Chondrocyte (in vitro differentiated cells): ENCODE measurements around the gene SLC22A4. TPM values are rescaled to one million over a fixed set of nuclear protein-coding genes. Genes with fewer than 3 reads are reported as not detected.

Experiments
- DNase-seq: peaks from one replicate; pipeline ENCODE4 v3.0.0; 2021; ENCODE audit warnings: mixed read lengths, low spot score
- H3K27ac Mint-ChIP-seq: one replicate; pipeline ENCODE4 v1.8.0; 2021; ENCODE audit warnings: mild to moderate bottlenecking, moderate library complexity, mixed read lengths; ENCODE audit not compliant: unreplicated experiment
- H3K27me3 Mint-ChIP-seq: 2 replicates; pipeline ENCODE4 v1.8.0; 2021; ENCODE audit warnings: low read depth, mixed read lengths
- H3K36me3 Mint-ChIP-seq: 2 replicates; pipeline ENCODE4 v1.8.0; 2021; ENCODE audit warnings: low read depth, mixed read lengths
- H3K4me1 Mint-ChIP-seq: 2 replicates; pipeline ENCODE4 v1.8.0; 2021; ENCODE audit warnings: low read depth, mild to moderate bottlenecking, mixed read lengths
- H3K4me3 Mint-ChIP-seq: one replicate; pipeline ENCODE4 v1.8.0; 2021; ENCODE audit warnings: mild to moderate bottlenecking, moderate library complexity, mixed read lengths; ENCODE audit not compliant: unreplicated experiment
- H3K9me3 Mint-ChIP-seq: 2 replicates; pipeline ENCODE4 v1.8.0; 2021; ENCODE audit warnings: low read depth, mixed read lengths
- total RNA-seq: library from RNA; stranded (reverse); gene quantifications from 3 replicates; pipeline ENCODE4 v1.2.1, GENCODE V29; 2021
- TF ChIP-seq, protein P1 (sequence below): fragments of 200-600 bp; sonication (generic); IDR thresholded peaks from 2 replicates; pipeline ENCODE4 v1.5.0; 2021; ENCODE audit warnings: antibody characterized with exemption, mild to moderate bottlenecking, moderate library complexity

SLC22A4 gene
- total RNA-seq, 1 donor from 2014 or later: 4.2 TPM

DNA sequence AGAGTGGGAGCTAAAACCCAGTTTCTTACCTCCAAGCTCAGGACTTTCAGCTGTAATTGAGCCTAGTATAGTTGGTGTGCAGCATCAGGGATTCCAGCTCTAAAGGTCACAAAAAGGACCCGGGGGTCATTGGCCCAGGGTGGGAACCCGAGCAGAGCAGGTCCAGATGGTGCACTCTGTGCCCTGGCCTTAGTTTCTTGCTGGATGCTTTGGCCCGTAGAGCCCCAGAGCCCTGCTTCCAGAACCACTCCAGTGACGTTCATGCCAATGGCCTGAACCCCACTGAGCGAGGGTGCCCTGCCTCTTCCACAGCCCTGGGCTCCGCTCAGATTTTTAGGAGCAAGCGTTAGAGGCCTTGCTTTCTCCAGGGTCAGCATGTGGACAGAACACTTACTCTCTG lies 83.5 kb downstream of the SLC22A4 start:
- TF ChIP-seq, protein P1, sequence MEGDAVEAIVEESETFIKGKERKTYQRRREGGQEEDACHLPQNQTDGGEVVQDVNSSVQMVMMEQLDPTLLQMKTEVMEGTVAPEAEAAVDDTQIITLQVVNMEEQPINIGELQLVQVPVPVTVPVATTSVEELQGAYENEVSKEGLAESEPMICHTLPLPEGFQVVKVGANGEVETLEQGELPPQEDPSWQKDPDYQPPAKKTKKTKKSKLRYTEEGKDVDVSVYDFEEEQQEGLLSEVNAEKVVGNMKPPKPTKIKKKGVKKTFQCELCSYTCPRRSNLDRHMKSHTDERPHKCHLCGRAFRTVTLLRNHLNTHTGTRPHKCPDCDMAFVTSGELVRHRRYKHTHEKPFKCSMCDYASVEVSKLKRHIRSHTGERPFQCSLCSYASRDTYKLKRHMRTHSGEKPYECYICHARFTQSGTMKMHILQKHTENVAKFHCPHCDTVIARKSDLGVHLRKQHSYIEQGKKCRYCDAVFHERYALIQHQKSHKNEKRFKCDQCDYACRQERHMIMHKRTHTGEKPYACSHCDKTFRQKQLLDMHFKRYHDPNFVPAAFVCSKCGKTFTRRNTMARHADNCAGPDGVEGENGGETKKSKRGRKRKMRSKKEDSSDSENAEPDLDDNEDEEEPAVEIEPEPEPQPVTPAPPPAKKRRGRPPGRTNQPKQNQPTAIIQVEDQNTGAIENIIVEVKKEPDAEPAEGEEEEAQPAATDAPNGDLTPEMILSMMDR: no peak
- no peak for DNase-seq
- H3K27me3 Mint-ChIP-seq: no peaks in the 10 kb centered on the region
- H3K36me3 Mint-ChIP-seq: peaks cover 11% of the 10 kb centered on the region
- no peaks in the 10 kb centered on the region for H3K9me3 Mint-ChIP-seq
- H3K27ac Mint-ChIP-seq: no peak overlapping the region
- H3K4me1 Mint-ChIP-seq: peaks cover 4% of the 10 kb centered on the region
- no peak overlapping the region for H3K4me3 Mint-ChIP-seq

DNA sequence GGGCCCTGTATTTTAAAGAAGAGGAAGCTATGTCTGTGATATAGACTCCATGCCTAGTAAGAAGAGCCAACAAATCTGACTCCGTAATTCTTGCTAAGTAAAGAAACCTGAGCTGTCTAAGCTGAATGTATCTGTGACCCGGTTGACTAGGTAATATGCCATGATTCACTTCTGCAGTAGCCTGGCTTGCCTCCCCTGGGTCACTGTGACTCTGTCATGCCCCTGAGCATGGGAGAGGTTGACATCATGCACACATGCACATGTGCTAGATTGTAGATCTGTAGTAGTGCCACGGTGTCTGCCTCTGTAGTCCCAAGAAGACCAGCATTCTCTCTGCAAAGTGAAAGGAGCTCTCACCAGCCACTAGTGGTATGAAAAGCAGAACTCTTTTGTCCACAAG lies 84.4 kb downstream of the SLC22A4 start:
- Mint-ChIP-seq H3K36me3 (peaks cover 11% of the 10 kb centered on the region), H3K9me3 (no peaks in the 10 kb centered on the region), H3K4me1 (no peaks in the 10 kb centered on the region), H3K4me3 (no peak overlapping the region), H3K27ac (no peak overlapping the region), H3K27me3 (no peaks in the 10 kb centered on the region)
- no peak for DNase-seq
- TF ChIP-seq, protein P1: no peak

DNA sequence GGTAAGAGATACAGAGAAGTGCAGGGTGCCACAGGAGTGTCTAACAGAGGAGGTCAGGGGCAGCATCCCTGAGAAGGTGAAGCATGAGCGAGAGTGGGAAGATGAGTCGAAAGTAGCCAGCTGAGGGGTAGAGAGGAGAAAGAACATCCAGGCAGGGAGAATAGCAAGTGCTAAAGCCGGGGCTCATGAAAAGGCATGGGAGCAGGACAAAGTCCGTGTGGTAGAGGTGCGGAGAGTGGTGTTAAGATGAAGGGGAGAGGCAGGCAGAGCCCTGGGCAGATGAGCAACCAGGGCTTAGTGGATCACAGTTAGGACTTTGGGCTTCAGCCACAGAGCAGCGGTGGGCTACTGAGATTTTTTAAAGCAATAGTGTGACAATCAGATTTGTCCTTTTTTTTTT lies 85.9 kb downstream of the SLC22A4 start:
- Mint-ChIP-seq H3K9me3 (no peaks in the 10 kb centered on the region), H3K27me3 (no peaks in the 10 kb centered on the region), H3K27ac (no peak overlapping the region), H3K36me3 (peaks cover 11% of the 10 kb centered on the region), H3K4me3 (no peak overlapping the region), H3K4me1 (no peaks in the 10 kb centered on the region)
- TF ChIP-seq, protein P1: no peak
- no peak for DNase-seq

DNA sequence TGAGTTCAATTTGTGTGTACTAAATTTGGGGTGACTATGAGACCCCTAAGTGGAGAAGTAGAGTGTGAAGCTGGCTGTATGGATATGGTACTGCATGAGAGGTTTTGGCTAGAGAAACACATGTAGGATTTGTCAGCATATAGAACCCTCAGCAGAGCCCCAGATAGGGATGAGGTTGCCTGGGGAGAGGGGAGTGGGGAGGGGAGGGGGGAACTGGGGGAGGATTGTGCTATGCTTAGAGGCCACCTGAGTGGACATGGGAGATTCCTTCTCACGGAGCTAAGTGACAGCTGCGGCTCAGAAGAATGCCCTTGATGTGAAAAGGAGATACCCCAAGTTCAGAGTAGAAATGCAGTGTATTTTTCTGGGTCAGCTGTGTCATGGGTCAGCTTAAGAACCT lies 86.5 kb downstream of the SLC22A4 start:
- no peak overlapping the region for H3K4me3 Mint-ChIP-seq
- no peaks in the 10 kb centered on the region for H3K27me3 Mint-ChIP-seq
- H3K27ac Mint-ChIP-seq: no peak overlapping the region
- peaks cover 6% of the 10 kb centered on the region for H3K4me1 Mint-ChIP-seq
- DNase-seq: no peak
- no peaks in the 10 kb centered on the region for H3K9me3 Mint-ChIP-seq
- H3K36me3 Mint-ChIP-seq: peaks cover 12% of the 10 kb centered on the region
- TF ChIP-seq, protein P1: no peak

DNA sequence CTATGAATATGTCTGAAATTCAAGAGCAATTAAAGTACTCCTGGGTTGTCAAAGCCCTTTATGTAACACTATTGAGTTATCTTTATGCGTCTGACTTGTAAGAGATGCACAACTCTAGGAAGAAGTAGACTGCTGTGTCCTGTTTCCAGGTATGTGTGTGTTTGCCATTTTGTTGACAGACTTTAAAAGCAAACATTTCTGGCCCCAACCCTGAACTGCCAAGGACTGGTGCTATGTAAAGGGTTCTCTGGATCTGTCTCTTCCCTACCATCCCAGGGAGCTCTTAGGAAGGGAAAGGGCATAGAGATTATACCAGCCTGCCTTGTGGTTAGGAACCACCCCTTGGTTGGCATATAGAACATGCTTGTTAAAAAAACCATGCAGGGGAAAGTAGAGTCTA lies 87.4 kb downstream of the SLC22A4 start:
- H3K4me1 Mint-ChIP-seq: peaks cover 12% of the 10 kb centered on the region
- no peaks in the 10 kb centered on the region for H3K27me3 Mint-ChIP-seq
- H3K9me3 Mint-ChIP-seq: no peaks in the 10 kb centered on the region
- H3K36me3 Mint-ChIP-seq: peaks cover 12% of the 10 kb centered on the region
- no peak for DNase-seq
- TF ChIP-seq, protein P1: no peak
- H3K4me3 Mint-ChIP-seq: no peak overlapping the region
- H3K27ac Mint-ChIP-seq: no peak overlapping the region
